DOHH2 (cell line): ENCODE results near the gene HDC.

ENCODE experiments used
- EZH2phosphoT487 ChIP-seq: fragments of 200-600 bp; sonication (generic); IDR thresholded peaks from 2 replicates; pipeline ENCODE4 v1.6.1; 2017; ENCODE audit warnings: borderline replicate concordance, mild to moderate bottlenecking, antibody characterized with exemption, low read length, moderate library complexity, mixed read lengths
- TF ChIP-seq, protein P1 (sequence below): fragments of 200-600 bp; sonication (generic); IDR thresholded peaks from one replicate; pipeline ENCODE4 v1.5.1; 2014; ENCODE audit warnings: antibody characterized with exemption, mild to moderate bottlenecking, low read depth, low read length; ENCODE audit not compliant: poor library complexity, severe bottlenecking

DNA sequence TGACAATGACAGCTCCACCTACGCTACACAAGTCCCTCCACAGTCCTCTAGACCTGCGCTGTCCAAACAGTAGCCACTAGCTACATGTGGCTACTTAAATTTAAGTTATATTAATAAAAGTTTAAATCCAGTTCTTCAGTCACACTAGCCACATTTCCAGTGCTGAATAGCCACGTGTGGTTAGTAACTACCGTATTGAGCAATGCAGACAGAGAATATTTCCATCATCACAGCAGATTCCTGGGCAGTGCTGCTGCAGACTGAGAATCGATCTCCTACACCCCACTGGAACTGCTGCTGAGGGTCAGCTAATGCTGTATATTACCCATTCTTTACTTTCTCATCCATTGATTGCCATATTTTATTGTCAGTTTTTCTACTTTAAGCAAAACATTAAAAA is 40.9 kb downstream of the HDC start:
- TF ChIP-seq, protein P1, sequence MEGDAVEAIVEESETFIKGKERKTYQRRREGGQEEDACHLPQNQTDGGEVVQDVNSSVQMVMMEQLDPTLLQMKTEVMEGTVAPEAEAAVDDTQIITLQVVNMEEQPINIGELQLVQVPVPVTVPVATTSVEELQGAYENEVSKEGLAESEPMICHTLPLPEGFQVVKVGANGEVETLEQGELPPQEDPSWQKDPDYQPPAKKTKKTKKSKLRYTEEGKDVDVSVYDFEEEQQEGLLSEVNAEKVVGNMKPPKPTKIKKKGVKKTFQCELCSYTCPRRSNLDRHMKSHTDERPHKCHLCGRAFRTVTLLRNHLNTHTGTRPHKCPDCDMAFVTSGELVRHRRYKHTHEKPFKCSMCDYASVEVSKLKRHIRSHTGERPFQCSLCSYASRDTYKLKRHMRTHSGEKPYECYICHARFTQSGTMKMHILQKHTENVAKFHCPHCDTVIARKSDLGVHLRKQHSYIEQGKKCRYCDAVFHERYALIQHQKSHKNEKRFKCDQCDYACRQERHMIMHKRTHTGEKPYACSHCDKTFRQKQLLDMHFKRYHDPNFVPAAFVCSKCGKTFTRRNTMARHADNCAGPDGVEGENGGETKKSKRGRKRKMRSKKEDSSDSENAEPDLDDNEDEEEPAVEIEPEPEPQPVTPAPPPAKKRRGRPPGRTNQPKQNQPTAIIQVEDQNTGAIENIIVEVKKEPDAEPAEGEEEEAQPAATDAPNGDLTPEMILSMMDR: no peak
- TF ChIP-seq EZH2phosphoT487: no peak
